HL-60 (cell line): ENCODE results near the gene WDR7.

Experiments
- CTCF ChIP-seq: IDR thresholded peaks from one replicate; pipeline ENCODE4 v1.5.1; 2011; ENCODE audit warnings: low read length, control low read depth, inconsistent platforms; ENCODE audit not compliant: insufficient read depth
- GABPA ChIP-seq: IDR thresholded peaks from 2 replicates; pipeline ENCODE4 v1.6.1; 2012; ENCODE audit warnings: low read depth
- TF ChIP-seq, protein P1 (sequence below): IDR thresholded peaks from 2 replicates; pipeline ENCODE4 v1.6.1; 2012; ENCODE audit warnings: low read depth; ENCODE audit not compliant: insufficient replicate concordance

GRCh38 chr18:56770873-56771272 is 119.7 kb downstream of the WDR7 start:
- no peak for TF ChIP-seq CTCF
- TF ChIP-seq GABPA = no peak
- TF ChIP-seq, protein P1, sequence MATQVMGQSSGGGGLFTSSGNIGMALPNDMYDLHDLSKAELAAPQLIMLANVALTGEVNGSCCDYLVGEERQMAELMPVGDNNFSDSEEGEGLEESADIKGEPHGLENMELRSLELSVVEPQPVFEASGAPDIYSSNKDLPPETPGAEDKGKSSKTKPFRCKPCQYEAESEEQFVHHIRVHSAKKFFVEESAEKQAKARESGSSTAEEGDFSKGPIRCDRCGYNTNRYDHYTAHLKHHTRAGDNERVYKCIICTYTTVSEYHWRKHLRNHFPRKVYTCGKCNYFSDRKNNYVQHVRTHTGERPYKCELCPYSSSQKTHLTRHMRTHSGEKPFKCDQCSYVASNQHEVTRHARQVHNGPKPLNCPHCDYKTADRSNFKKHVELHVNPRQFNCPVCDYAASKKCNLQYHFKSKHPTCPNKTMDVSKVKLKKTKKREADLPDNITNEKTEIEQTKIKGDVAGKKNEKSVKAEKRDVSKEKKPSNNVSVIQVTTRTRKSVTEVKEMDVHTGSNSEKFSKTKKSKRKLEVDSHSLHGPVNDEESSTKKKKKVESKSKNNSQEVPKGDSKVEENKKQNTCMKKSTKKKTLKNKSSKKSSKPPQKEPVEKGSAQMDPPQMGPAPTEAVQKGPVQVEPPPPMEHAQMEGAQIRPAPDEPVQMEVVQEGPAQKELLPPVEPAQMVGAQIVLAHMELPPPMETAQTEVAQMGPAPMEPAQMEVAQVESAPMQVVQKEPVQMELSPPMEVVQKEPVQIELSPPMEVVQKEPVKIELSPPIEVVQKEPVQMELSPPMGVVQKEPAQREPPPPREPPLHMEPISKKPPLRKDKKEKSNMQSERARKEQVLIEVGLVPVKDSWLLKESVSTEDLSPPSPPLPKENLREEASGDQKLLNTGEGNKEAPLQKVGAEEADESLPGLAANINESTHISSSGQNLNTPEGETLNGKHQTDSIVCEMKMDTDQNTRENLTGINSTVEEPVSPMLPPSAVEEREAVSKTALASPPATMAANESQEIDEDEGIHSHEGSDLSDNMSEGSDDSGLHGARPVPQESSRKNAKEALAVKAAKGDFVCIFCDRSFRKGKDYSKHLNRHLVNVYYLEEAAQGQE = no peak
